Middle frontal gyrus (tissue), 1 donor: Measurements from ENCODE around the gene SLC25A21.

Experiments
- DNase-seq: peaks from one replicate; pipeline ENCODE4 v3.0.0-alpha.2; 2015; ENCODE audit warnings: low spot score; ENCODE audit errors: extremely low spot score

SLC25A21 gene

GRCh38 chr14:36655963-36656686 is 516.3 kb downstream of the SLC25A21 start:
- DNase-seq: no peak

GRCh38 chr14:36655571-36655962 is 516.8 kb downstream of the SLC25A21 start:
- DNase-seq: no peak

GRCh38 chr14:36654794-36655381 is 517.5 kb downstream of the SLC25A21 start:
- DNase-seq: no peak

- DNase-seq: no peak
Observed at GRCh38 chr14:36653962-36654793, 518.2 kb downstream of the SLC25A21 start.

GRCh38 chr14:36653413-36653812 is 519.0 kb downstream of the SLC25A21 start:
- no peak for DNase-seq

- no peak for DNase-seq
Observed at GRCh38 chr14:36652542-36653201, 519.7 kb downstream of the SLC25A21 start.

- no peak for DNase-seq
Observed at GRCh38 chr14:36649872-36650650, 522.3 kb downstream of the SLC25A21 start.

- DNase-seq: no peak
Observed at GRCh38 chr14:36647824-36648753, 524.3 kb downstream of the SLC25A21 start.

GRCh38 chr14:36647417-36647823 is 525.0 kb downstream of the SLC25A21 start:
- DNase-seq: no peak

GRCh38 chr14:36646664-36647416 is 525.6 kb downstream of the SLC25A21 start:
- no peak for DNase-seq

GRCh38 chr14:36633580-36633979 is 538.8 kb downstream of the SLC25A21 start:
- no peak for DNase-seq
